ENCODE measurements around the gene PUM1. TPM values are rescaled to one million over a fixed set of nuclear protein-coding genes. Genes with fewer than 3 reads are reported as not detected.

PUM1 gene
- total RNA-seq, 2 donors from 2014 or later: 207 to 210 TPM

DNA sequence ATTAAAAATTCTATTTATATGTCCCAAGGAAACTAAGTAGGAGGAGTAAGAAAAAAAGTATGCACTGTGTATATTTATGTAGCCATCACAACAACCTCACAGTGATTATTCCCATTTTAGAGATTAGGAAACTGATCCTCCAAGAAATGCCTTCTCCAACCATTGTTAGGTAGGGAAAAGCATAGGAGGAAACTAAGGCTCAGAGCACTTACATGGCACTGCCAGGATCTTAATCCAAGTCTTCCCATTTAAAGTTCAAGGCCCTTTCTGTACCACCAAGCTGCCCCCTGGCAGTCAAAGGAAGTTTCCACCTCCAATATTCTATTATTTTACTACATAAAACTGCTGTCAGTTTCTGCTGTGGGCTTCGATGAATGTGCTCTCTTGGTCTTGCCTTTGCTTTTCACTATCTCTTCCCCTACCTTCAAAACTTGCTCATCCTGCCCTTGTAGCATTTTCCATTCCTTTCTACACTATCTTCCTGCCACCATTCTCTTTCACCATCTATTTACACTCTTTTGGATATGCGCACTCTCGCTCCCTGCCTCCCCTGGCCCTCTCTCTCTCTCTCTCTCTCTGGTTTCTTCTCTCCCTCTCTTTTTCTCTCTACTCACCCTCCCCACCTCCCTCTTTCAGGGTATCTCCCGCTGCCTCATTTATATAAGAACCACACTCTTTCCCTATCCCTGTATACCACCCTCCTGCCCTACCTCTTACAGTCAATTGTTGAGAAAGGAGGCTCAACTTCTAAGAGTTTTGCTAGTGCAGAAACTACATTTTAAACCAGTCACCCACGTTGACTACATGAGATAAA lies 34.0 kb downstream of the PUM1 start:
- Mint-ChIP-seq H3K4me1 (peaks cover 28% of the 10 kb centered on the region), H3K36me3 (ENCODE audit: low read depth) (peaks cover 49% of the 10 kb centered on the region), H3K27me3 (ENCODE audit: insufficient read depth) (no peaks in the 10 kb centered on the region), H3K27ac (peak overlapping the region; percentile 0), H3K9me3 (no peaks in the 10 kb centered on the region), H3K4me3 (no peak overlapping the region)
- no peak overlapping the region for H3K4me3 ChIP-seq (ENCODE audit: low read length)
- no peak for TF ChIP-seq CTCF (conservative IDR thresholded peaks at IDR 0.05)
- H3K27me3 ChIP-seq (ENCODE audit: control insufficient read depth, insufficient read depth, low read length, poor library complexity, severe bottlenecking): no peaks in the 10 kb centered on the region
- no peaks in the 10 kb centered on the region for H3K9me3 ChIP-seq (ENCODE audit: control insufficient read depth, low read length)
- WGBS, 2 experiments (ENCODE audit: insufficient coverage in 1 of 2, insufficient read length in 1 of 2): 76 to 87% methylated on average over 4 to 5 of the region's 5 CpGs
- H3K9ac ChIP-seq (ENCODE audit: extremely low read depth, low read length, poor library complexity, severe bottlenecking): no peak overlapping the region
- no peaks in the 10 kb centered on the region for H3K4me1 ChIP-seq (ENCODE audit: control insufficient read depth, insufficient read depth, low read length)
- no peak overlapping the region for H3K27ac ChIP-seq (ENCODE audit: low read depth, low read length)
- DNase-seq: no peak
- H3K36me3 ChIP-seq (ENCODE audit: control insufficient read depth, insufficient read depth, low read length): peaks cover 63% of the 10 kb centered on the region

DNA sequence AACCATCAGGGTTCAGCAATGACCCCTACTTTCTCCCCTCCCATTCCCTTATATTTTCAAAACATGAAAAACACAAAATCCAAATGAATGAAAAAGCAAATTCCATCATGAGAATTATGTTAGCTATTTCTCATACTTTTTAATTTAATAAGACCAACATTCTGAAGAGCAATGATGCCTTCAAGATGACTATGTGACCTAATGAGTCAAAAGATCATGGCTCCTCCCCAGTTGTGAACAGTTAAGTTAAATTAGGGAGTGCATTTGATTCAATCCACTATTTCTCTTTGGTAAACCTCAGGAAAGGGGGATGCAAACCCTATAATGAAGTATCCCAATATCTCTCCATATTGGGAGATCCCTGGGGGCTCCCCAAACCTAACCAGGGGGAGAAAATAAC lies 36.5 kb downstream of the PUM1 start:
- peaks cover 41% of the 10 kb centered on the region for H3K4me1 Mint-ChIP-seq
- Histone ChIP-seq H3K27ac (ENCODE audit: low read depth, low read length) (no peak overlapping the region), H3K27me3 (ENCODE audit: control insufficient read depth, insufficient read depth, low read length, poor library complexity, severe bottlenecking) (no peaks in the 10 kb centered on the region), H3K4me1 (ENCODE audit: control insufficient read depth, insufficient read depth, low read length) (no peaks in the 10 kb centered on the region), H3K9ac (ENCODE audit: extremely low read depth, low read length, poor library complexity, severe bottlenecking) (no peak overlapping the region), H3K4me3 (ENCODE audit: low read length) (no peak overlapping the region), H3K9me3 (ENCODE audit: control insufficient read depth, low read length) (no peaks in the 10 kb centered on the region), H3K36me3 (ENCODE audit: control insufficient read depth, insufficient read depth, low read length) (peaks cover 65% of the 10 kb centered on the region)
- TF ChIP-seq CTCF (conservative IDR thresholded peaks at IDR 0.05): no peak
- DNase-seq: no peak
- H3K9me3 Mint-ChIP-seq: no peaks in the 10 kb centered on the region
- peaks cover 37% of the 10 kb centered on the region for H3K36me3 Mint-ChIP-seq (ENCODE audit: low read depth)
- no peaks in the 10 kb centered on the region for H3K27me3 Mint-ChIP-seq (ENCODE audit: insufficient read depth)
- H3K27ac Mint-ChIP-seq: peak overlapping the region; percentile 5
- no peak overlapping the region for H3K4me3 Mint-ChIP-seq

GRCh38 chr1:31027693-31028526 lies 37.6 kb downstream of the PUM1 start:
- no peak for DNase-seq
- H3K27ac Mint-ChIP-seq: no peak overlapping the region
- Histone ChIP-seq H3K9me3 (ENCODE audit: control insufficient read depth, low read length) (no peaks in the 10 kb centered on the region), H3K36me3 (ENCODE audit: control insufficient read depth, insufficient read depth, low read length) (peaks cover 66% of the 10 kb centered on the region), H3K9ac (ENCODE audit: extremely low read depth, low read length, poor library complexity, severe bottlenecking) (no peak overlapping the region), H3K4me3 (ENCODE audit: low read length) (no peak overlapping the region), H3K4me1 (ENCODE audit: control insufficient read depth, insufficient read depth, low read length) (no peaks in the 10 kb centered on the region), H3K27ac (ENCODE audit: low read depth, low read length) (no peak overlapping the region), H3K27me3 (ENCODE audit: control insufficient read depth, insufficient read depth, low read length, poor library complexity, severe bottlenecking) (no peaks in the 10 kb centered on the region)
- no peaks in the 10 kb centered on the region for H3K9me3 Mint-ChIP-seq
- no peak for TF ChIP-seq CTCF (conservative IDR thresholded peaks at IDR 0.05)
- peaks cover 37% of the 10 kb centered on the region for H3K36me3 Mint-ChIP-seq (ENCODE audit: low read depth)
- no peak overlapping the region for H3K4me3 Mint-ChIP-seq
- no peaks in the 10 kb centered on the region for H3K27me3 Mint-ChIP-seq (ENCODE audit: insufficient read depth)
- 80 to 100% methylated on average over 1 to 2 of the region's 3 CpGs for WGBS, 2 experiments (ENCODE audit: insufficient coverage in 1 of 2, insufficient read length in 1 of 2)
- peaks cover 43% of the 10 kb centered on the region for H3K4me1 Mint-ChIP-seq
